ENCODE results near the gene GTF2H4.

DNA sequence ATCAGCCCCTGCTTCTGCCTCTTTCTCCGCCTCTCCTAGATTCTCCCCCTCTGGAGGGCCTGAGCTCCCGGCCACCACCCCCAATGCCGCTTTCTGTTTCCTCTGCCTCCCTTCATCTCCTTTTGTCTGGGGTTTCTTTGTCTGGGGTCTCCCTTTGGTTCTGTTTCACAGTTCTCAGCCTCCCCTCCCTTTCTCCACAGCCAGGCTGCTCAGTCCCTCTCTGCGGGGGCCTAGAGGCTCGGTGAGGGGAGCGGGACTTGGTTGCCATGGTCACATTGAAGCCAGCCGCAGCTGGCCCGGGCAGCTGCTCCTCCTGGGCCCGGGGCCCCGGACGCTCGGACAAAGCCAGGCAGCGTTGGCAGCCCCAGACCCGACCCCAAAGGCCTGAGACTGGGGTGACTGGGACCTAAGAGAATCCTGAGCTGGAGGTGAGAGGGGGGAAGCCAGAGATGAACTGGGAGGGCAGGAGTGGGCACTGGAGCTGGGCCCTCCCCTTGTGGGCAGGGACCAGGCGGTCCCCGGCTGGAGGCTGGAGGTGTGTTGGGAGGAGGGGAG lies 27.2 kb upstream of the GTF2H4 start:
- no peak for TF ChIP-seq POLR2A (IDR thresholded peaks at IDR 0.05)
- TF ChIP-seq CTCF (IDR thresholded peaks at IDR 0.05): no peak

All from uterus (tissue), 2 donors.